Measurements from ENCODE around the gene LDLRAD4. TPM values are rescaled to one million over a fixed set of nuclear protein-coding genes. Genes with fewer than 3 reads are reported as not detected.

Gene LDLRAD4
- total RNA-seq, 4 donors from 2014 or later = 23.9 to 38.3 (median 27.0) TPM

- DNase-seq (ENCODE audit: low spot score) = no peak
Observed at GRCh38 chr18:13290856-13291271, 72.3 kb downstream of the LDLRAD4 start.

GRCh38 chr18:13291299-13291698 is 72.7 kb downstream of the LDLRAD4 start:
- DNase-seq (ENCODE audit: low spot score) (no peak), ATAC-seq (ENCODE audit: low FRiP score) (no peak)
- no peak for TF ChIP-seq CTCF (IDR thresholded peaks at IDR 0.05)

More at GRCh38 chr18:13290856-13291271, 72.3 kb downstream of the LDLRAD4 start:
- no peak for TF ChIP-seq CTCF (IDR thresholded peaks at IDR 0.05)
- no peak for ATAC-seq (ENCODE audit: low FRiP score)

- no peak for TF ChIP-seq CTCF (IDR thresholded peaks at IDR 0.05)
- ATAC-seq (ENCODE audit: low FRiP score) = no peak
- DNase-seq (ENCODE audit: low spot score) = no peak
Observed at GRCh38 chr18:13291745-13292447, 73.3 kb downstream of the LDLRAD4 start.

GRCh38 chr18:13292736-13293135 is 74.2 kb downstream of the LDLRAD4 start:
- no peak for TF ChIP-seq CTCF (IDR thresholded peaks at IDR 0.05)
- DNase-seq (ENCODE audit: low spot score) (no peak), ATAC-seq (ENCODE audit: low FRiP score) (no peak)

GRCh38 chr18:13294309-13294708 is 75.7 kb downstream of the LDLRAD4 start:
- ATAC-seq (ENCODE audit: low FRiP score) = no peak
- no peak for DNase-seq (ENCODE audit: low spot score)
- TF ChIP-seq CTCF (IDR thresholded peaks at IDR 0.05) = no peak

GRCh38 chr18:13295894-13296293 is 77.3 kb downstream of the LDLRAD4 start:
- ATAC-seq (ENCODE audit: low FRiP score) (no peak), DNase-seq (ENCODE audit: low spot score) (no peak)

More at GRCh38 chr18:13295894-13296293, 77.3 kb downstream of the LDLRAD4 start:
- no peak for TF ChIP-seq CTCF (IDR thresholded peaks at IDR 0.05)
